Measurements from ENCODE around the gene TTLL9.
"Not testable (repeated sequence)": the region's sequence is repeated elsewhere in the genome, so short reads cannot be mapped to it uniquely, and the experiment has no call there.

DNA sequence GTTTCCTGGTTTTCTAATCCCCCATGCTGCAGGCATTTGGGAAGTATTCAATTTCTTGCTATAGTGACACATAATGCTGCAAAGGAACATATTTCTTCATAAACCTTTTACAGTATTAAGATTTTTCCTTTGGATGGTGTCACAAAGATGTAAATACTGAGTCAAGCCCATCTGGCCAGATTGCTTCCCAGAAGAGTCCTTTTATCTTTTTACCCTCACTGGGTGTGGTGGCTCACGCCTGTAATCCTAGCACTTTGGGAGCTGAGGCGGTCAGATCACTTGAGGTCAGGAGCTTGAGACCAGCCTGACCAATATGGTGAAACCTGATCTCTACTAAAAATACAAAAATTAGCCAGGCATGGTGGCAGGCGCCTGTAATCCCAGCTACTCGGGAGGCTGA, 59.2 kb downstream of the TTLL9 start:
- TF ChIP-seq POLR2A (IDR thresholded peaks at IDR 0.05; ENCODE audit: low read depth); EP300 (IDR thresholded peaks at IDR 0.05); POLR2AphosphoS5 (IDR thresholded peaks at IDR 0.05): not testable (repeated sequence)
- TF ChIP-seq, protein P1, sequence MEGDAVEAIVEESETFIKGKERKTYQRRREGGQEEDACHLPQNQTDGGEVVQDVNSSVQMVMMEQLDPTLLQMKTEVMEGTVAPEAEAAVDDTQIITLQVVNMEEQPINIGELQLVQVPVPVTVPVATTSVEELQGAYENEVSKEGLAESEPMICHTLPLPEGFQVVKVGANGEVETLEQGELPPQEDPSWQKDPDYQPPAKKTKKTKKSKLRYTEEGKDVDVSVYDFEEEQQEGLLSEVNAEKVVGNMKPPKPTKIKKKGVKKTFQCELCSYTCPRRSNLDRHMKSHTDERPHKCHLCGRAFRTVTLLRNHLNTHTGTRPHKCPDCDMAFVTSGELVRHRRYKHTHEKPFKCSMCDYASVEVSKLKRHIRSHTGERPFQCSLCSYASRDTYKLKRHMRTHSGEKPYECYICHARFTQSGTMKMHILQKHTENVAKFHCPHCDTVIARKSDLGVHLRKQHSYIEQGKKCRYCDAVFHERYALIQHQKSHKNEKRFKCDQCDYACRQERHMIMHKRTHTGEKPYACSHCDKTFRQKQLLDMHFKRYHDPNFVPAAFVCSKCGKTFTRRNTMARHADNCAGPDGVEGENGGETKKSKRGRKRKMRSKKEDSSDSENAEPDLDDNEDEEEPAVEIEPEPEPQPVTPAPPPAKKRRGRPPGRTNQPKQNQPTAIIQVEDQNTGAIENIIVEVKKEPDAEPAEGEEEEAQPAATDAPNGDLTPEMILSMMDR (IDR thresholded peaks at IDR 0.05), result not testable (repeated sequence)
